MCF 10A (cell line): ENCODE data around the gene ATP5PF. TPM values are rescaled to one million over a fixed set of nuclear protein-coding genes. Genes with fewer than 3 reads are reported as not detected.
"Not testable (repeated sequence)": the region's sequence is repeated elsewhere in the genome, so short reads cannot be mapped to it uniquely, and the experiment has no call there.

Experiments
- Bru-seq: library from RNA; stranded (reverse); fragments of 400-500 nt; gene quantifications from one replicate; lab custom pipeline; 2021; lab: Mats Ljungman, UMichigan
- BruChase-seq, 2 experiments: library from RNA; stranded (reverse); fragments of 400-500 nt; gene quantifications; one replicate each; lab custom pipeline; 2021; lab: Mats Ljungman, UMichigan
- BruUV-seq: library from RNA; stranded (reverse); fragments of 400-500 nt; replicated peaks from 2 replicates; lab custom pipeline; 2021; lab: Mats Ljungman, UMichigan
- CTCF ChIA-PET: fragments of 300-600 bp; sonication (Branson Sonifier 250); formaldehyde crosslinking; extraction: SDS; loops from one replicate; lab custom pipeline; 2021; ENCODE audit warnings: antibody characterized with exemption, inconsistent platforms; lab: Yijun Ruan, JAX
- POLR2A ChIA-PET: fragments of 300-600, 350-650 bp; sonication (Branson Sonifier 250); formaldehyde crosslinking; extraction: SDS; loops from one replicate; lab custom pipeline; 2020; ENCODE audit warnings: antibody characterized with exemption, inconsistent platforms; lab: Yijun Ruan, JAX
- DNase-seq: peaks from one replicate; pipeline ENCODE4 v3.0.0-alpha.2; 2018; ENCODE audit not compliant: unreplicated experiment
- H3K27ac Mint-ChIP-seq: one replicate; pipeline ENCODE4 v1.8.0; 2022; ENCODE audit warnings: mild to moderate bottlenecking, low read depth, mixed read lengths; ENCODE audit not compliant: unreplicated experiment
- H3K27me3 Mint-ChIP-seq: one replicate; pipeline ENCODE4 v1.8.0; 2022; ENCODE audit warnings: mixed read lengths; ENCODE audit not compliant: insufficient read depth, unreplicated experiment
- H3K36me3 Mint-ChIP-seq: one replicate; pipeline ENCODE4 v1.8.0; 2022; ENCODE audit warnings: mild to moderate bottlenecking, moderate library complexity, mixed read lengths; ENCODE audit not compliant: insufficient read depth, unreplicated experiment
- H3K4me1 Mint-ChIP-seq: one replicate; pipeline ENCODE4 v1.8.0; 2022; ENCODE audit warnings: mixed read lengths; ENCODE audit not compliant: insufficient read depth, unreplicated experiment
- H3K4me3 Mint-ChIP-seq: one replicate; pipeline ENCODE4 v1.8.0; 2022; ENCODE audit warnings: mild to moderate bottlenecking, moderate library complexity, mixed read lengths; ENCODE audit not compliant: unreplicated experiment
- H3K9me3 Mint-ChIP-seq: one replicate; pipeline ENCODE4 v1.8.0; 2022; ENCODE audit warnings: mixed read lengths; ENCODE audit not compliant: unreplicated experiment
- intact Hi-C: fragments of 100-400 bp; cut with micrococcal nuclease; formaldehyde crosslinking; loops from 2 replicates; pipeline ENCODE4 v1.14.1; 2022
- long read RNA-seq: library from polyadenylated mRNA; stranded (forward); transcript quantifications from one replicate; pipeline ENCODE4 v2.0.0, GENCODE V29; 2022
- total RNA-seq: library from RNA; stranded (reverse); gene quantifications from 2 replicates; pipeline ENCODE4 v1.2.3, GENCODE V29; 2022
- TF ChIP-seq, protein P1 (sequence below): fragments of 200-600 bp; IDR thresholded peaks from one replicate; pipeline ENCODE4 v1.8.0; 2022; ENCODE audit warnings: antibody characterized with exemption, mild to moderate bottlenecking; ENCODE audit not compliant: unreplicated experiment

Gene ATP5PF, protein sequence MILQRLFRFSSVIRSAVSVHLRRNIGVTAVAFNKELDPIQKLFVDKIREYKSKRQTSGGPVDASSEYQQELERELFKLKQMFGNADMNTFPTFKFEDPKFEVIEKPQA
- total RNA-seq (136 and 143 TPM in 2 replicates), Bru-seq, nascent RNA (percentile 81 among the genes with signal in this experiment), BruChase-seq, experiment 1, labeled RNA remaining after a 6-hour chase (percentile 70 among the genes with signal in this experiment), BruChase-seq, experiment 2, labeled RNA remaining after a 2-hour chase (percentile 73 among the genes with signal in this experiment)
- long read RNA-seq, transcript ATP5PF-201 (4 exons, 614 nt): major isoform, 367 of 449 reads
- long read RNA-seq, transcript ATP5PF-203 (4 exons, 647 nt): minor isoform, 15 of 449 reads
- long read RNA-seq, transcript ATP5PF-204 (4 exons, 1,179 nt): minor isoform, 11 of 449 reads
- long read RNA-seq, transcript ATP5PF-202 (4 exons, 826 nt): minor isoform, 24 of 449 reads
- long read RNA-seq, partial matches to known transcripts: 7 of 449 reads
- long read RNA-seq, other reads (novel, unspliced or antisense): 13 of 449 reads

DNA sequence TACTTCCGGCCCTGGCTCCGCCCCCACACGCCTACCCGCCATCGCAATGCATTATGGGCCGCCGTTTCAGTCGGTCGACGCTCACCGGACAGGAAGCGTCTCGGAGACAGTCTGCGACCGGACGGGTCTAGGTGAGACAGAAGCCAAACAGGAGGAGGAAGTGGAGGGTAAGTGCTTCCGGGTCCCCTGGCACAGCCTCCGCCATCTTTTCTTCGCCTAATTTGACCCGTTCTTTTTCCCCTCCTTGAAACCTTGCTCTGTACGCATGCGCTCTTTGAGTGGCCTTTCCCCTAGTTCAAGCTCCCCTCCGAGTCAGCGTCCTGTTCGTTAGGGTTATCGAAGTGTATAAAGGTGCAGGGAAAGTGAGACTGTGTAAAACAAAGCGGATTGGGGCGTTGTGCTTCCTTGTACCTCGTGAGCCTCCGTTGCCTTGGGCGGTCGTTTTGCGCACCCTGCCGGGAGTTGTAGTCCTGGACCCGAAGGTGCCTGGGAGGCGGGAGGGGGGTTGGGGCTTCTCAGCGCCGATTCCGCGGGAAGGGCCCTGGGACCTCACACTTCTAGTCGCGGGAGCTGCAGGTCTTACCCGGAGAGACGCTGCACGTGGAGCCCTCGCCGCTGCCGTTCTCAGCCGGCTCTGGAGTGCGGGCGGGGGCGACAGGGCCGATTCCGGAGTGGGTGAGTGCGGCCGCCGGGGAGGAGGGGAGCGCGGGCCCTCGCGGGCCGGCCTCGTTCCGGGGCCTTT is at the start of gene ATP5PF, which contains the start of gene GABPA:
Gene ATP5PF (minus strand): TSS at position 1 of the 742 bp plus-strand sequence. CDS start 5,110 bp downstream, outside the sequence.
Gene GABPA (plus strand): TSS at position 69 of the 742 bp plus-strand sequence. CDS start 6,627 bp downstream, outside the sequence.
- Mint-ChIP-seq H3K4me3 (peak within 1 kb of the TSS; percentile 95), H3K27me3 (no peaks in the 10 kb centered on the region), H3K4me1 (no peaks in the 10 kb centered on the region), H3K9me3 (no peaks in the 10 kb centered on the region), H3K36me3 (peaks cover 41% of the 10 kb centered on the region), H3K27ac (peak within 1 kb of the TSS; percentile 100)
- peak; percentile 99 for DNase-seq
- intact Hi-C loops: loop anchor here (1.0 to 2.0 kb wide), 2 partner anchors 128 kb away; partner anchors contain the start of gene MRPL39
- BruUV-seq: no TSS peak
- POLR2A ChIA-PET: interaction anchor here (0.6 to 3.4 kb wide), 31 partner anchors 8 to 1645 kb away, joined by 3 to 42 read pairs (median 3); partner anchors contain the start of gene MRPL39
- CTCF ChIA-PET: interaction anchor here (0.6 to 3.6 kb wide), 6 partner anchors 17 to 886 kb away, joined by 3 to 20 read pairs (median 3); no protein-coding TSS in a partner anchor
- TF ChIP-seq, protein P1, sequence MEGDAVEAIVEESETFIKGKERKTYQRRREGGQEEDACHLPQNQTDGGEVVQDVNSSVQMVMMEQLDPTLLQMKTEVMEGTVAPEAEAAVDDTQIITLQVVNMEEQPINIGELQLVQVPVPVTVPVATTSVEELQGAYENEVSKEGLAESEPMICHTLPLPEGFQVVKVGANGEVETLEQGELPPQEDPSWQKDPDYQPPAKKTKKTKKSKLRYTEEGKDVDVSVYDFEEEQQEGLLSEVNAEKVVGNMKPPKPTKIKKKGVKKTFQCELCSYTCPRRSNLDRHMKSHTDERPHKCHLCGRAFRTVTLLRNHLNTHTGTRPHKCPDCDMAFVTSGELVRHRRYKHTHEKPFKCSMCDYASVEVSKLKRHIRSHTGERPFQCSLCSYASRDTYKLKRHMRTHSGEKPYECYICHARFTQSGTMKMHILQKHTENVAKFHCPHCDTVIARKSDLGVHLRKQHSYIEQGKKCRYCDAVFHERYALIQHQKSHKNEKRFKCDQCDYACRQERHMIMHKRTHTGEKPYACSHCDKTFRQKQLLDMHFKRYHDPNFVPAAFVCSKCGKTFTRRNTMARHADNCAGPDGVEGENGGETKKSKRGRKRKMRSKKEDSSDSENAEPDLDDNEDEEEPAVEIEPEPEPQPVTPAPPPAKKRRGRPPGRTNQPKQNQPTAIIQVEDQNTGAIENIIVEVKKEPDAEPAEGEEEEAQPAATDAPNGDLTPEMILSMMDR: no peak

DNA sequence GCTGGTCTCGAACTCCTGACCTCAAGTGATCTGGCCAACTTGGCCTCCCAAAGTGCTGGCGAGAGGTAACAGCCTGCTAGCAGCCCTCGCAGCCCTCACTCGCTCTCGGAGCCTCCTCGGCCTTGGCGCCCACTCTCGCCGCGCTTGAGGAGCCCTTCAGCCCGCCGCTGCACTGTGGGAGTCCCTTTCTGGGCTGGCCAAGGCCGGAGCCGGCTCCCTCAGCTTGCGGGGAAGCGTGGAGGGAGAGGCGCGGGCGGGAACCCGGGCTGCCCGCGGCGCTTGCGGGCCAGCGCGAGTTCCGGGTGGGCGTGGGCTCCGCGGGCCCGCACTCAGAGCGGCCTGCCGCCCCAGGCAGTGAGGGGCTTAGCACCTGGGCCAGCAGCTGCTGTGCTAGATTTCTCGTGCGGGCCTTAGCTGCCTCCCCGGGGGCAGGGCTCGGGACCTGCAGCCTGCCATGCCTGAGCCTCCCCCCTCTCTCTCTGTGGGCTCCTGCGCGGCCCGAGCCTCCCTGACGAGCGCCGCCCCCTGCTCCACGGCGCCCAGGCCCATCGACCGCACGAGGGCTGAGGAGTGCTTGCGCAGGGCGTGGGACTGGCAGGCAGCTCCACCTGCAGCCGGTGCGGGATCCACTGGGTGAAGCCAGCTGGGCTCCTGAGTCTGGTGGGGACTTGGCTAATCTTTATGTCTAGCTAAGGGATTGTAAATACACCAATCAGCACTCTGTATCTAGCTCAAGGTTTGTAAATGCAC is 43.6 kb upstream of the ATP5PF start:
- H3K9me3 Mint-ChIP-seq, POLR2A ChIA-PET, BruUV-seq, H3K27ac Mint-ChIP-seq, H3K27me3 Mint-ChIP-seq, H3K4me1 Mint-ChIP-seq, DNase-seq, H3K36me3 Mint-ChIP-seq, intact Hi-C loops, H3K4me3 Mint-ChIP-seq: not testable (repeated sequence)
- CTCF ChIA-PET: interaction anchor here (0.6 to 2.3 kb wide), 4 partner anchors 13 to 238 kb away, joined by 3 to 7 read pairs (median 5); no protein-coding TSS in a partner anchor

DNA sequence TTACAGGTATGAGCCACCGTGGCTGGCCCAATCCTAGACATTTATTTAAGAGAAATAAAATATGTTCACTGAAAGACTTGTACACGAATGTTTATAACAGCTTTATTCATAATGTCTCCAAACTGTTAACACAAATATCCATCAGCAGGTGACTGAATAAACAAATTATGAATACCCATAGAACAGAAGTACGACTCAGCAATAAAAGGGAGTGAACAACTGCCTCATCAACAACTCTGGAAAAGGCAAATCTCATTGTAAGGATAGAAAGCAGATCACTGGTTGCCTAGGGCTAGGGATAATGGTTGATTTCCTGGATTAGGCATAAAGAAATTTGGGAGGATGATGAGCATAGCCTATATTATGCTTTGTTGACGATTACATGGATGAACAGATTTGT is 41.7 kb upstream of the ATP5PF start:
- no peak for DNase-seq
- intact Hi-C loops: no loop called here
- CTCF ChIA-PET: no interaction called here
- H3K36me3 Mint-ChIP-seq: no peaks in the 10 kb centered on the region
- H3K27ac Mint-ChIP-seq: no peak overlapping the region
- TF ChIP-seq, protein P1: no peak
- POLR2A ChIA-PET: no interaction called here
- no peaks in the 10 kb centered on the region for H3K4me1 Mint-ChIP-seq
- no peak overlapping the region for H3K4me3 Mint-ChIP-seq
- no peaks in the 10 kb centered on the region for H3K27me3 Mint-ChIP-seq
- BruUV-seq: no TSS peak
- H3K9me3 Mint-ChIP-seq: no peaks in the 10 kb centered on the region

DNA sequence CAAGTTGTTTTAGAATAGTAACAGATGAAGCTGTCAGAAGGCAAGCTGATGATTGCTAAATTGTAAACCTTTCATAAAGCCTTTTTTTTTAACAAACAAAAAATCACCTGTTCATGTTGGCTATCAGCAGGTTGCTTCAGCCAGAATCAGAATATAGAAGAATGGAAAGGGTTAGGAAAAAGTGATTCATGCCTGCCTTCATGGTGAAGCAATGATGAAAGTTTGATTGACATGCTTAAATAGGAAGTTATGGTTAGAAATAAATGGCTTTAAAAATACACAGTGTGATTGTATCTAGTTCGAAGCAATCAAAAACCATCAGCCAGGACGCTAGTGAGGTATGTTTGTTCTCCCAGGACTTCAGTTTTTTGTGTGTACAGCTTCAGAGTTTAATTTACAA is 38.0 kb upstream of the ATP5PF start:
- CTCF ChIA-PET: interaction anchor here (0.6 kb wide), 1 partner anchor 51 kb away, joined by 4 read pairs; no protein-coding TSS in a partner anchor

More for the DNA sequence above, 38.0 kb upstream of the ATP5PF start:
- no peaks in the 10 kb centered on the region for H3K9me3 Mint-ChIP-seq
- H3K27me3 Mint-ChIP-seq: no peaks in the 10 kb centered on the region
- no peaks in the 10 kb centered on the region for H3K4me1 Mint-ChIP-seq
- intact Hi-C loops: no loop called here
- no peak overlapping the region for H3K4me3 Mint-ChIP-seq
- POLR2A ChIA-PET: interaction anchor here (0.7 kb wide), 1 partner anchor 735 kb away, joined by 5 read pairs; no protein-coding TSS in a partner anchor
- no peaks in the 10 kb centered on the region for H3K36me3 Mint-ChIP-seq
- TF ChIP-seq, protein P1: no peak
- H3K27ac Mint-ChIP-seq: no peak overlapping the region
- no TSS peak for BruUV-seq
- peak; percentile 20 for DNase-seq
